ENCODE data around the gene PCID2.

Gene PCID2

DNA sequence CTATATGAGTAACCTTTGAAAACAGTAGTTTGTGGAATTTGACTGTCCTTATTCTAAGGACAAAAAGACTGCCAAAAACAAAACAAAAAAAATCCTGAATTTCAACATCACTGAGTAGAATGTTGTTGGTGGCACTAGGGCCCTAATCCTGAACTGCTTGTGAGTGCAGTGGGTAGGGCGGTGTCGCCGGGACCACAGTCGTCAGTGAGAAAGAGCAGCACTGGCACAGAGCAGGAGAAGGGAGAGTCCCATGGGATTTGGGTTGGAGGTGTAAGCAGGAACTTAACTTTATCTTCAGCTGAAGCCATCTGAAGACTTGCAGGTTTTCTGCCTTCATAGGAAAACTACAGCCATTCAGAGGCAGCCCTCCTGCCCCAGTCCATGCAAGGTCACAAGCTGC lies 5.6 kb downstream of the PCID2 start:
- DNase-seq (ENCODE audit: low read depth) = no peak
- TF ChIP-seq, protein P1, sequence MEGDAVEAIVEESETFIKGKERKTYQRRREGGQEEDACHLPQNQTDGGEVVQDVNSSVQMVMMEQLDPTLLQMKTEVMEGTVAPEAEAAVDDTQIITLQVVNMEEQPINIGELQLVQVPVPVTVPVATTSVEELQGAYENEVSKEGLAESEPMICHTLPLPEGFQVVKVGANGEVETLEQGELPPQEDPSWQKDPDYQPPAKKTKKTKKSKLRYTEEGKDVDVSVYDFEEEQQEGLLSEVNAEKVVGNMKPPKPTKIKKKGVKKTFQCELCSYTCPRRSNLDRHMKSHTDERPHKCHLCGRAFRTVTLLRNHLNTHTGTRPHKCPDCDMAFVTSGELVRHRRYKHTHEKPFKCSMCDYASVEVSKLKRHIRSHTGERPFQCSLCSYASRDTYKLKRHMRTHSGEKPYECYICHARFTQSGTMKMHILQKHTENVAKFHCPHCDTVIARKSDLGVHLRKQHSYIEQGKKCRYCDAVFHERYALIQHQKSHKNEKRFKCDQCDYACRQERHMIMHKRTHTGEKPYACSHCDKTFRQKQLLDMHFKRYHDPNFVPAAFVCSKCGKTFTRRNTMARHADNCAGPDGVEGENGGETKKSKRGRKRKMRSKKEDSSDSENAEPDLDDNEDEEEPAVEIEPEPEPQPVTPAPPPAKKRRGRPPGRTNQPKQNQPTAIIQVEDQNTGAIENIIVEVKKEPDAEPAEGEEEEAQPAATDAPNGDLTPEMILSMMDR (IDR thresholded peaks at IDR 0.05; ENCODE audit: control insufficient read depth, extremely low read depth, insufficient read depth) = no peak
- H3K4me3 ChIP-seq (ENCODE audit: low read depth, low read length) = no peak overlapping the region

DNA sequence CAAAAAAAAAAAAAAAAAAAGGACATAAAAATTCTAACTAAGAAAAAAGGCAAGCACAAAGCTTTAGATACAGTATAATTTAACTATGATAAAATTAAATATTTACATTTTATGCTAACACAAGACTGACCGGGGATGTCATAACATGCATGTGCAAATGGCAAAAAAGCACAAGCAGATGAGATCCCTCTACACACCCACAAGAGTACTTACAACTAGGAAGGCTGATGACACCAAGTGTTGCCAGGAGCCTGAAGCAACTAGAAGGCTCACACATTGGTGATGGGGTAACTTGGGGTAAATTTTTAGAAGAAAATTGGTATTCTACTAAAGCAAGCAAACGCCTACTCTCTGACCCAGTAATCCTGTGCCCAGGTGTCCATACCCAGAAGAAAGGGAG lies 6.7 kb downstream of the PCID2 start:
- TF ChIP-seq, protein P1 (IDR thresholded peaks at IDR 0.05; ENCODE audit: control insufficient read depth, extremely low read depth, insufficient read depth) = no peak
- no peak overlapping the region for H3K4me3 ChIP-seq (ENCODE audit: low read depth, low read length)
- no peak for DNase-seq (ENCODE audit: low read depth)

DNA sequence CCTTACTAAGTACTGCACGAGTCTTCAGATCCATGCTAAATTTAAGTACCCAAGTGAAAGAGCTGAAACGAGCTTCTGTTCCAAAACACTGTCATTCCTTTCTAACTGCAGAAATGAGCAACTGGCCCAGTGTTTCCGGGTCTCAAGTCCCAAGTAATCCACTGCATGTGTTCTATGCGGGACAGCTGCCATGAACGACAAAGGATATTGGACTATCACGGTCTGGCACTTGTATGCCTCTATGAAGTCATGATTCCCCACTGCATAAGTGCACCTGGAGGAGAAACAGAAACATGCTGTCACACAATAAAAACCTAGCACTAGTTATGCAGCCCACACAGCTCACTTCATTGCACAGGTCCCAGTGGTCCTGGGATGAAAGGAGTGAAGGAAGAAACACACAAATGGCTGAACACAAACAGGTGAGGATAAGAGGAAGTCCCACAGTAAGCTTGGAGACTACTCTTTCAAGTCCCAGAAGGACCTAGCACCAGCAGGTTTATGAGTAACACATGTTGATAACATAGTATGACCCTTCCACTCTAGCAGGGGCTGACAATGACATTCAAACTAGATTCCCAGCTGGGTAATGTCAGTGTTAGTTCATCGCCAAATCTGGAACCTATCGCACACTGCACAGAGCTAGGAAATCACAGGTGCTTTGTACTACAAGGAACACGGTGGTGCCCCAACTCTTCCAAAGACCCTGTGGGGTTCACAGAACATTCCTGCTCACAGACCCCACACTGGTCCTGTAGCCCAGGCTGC lies 11.3 kb downstream of the PCID2 start:
- H3K4me3 ChIP-seq (ENCODE audit: low read depth, low read length) = peak overlapping the region; percentile 11; the same call in 1 of the 2 replicates
- TF ChIP-seq, protein P1 (IDR thresholded peaks at IDR 0.05; ENCODE audit: control insufficient read depth, extremely low read depth, insufficient read depth) = no peak
- peak; percentile 90 for DNase-seq (ENCODE audit: low read depth)

DNA sequence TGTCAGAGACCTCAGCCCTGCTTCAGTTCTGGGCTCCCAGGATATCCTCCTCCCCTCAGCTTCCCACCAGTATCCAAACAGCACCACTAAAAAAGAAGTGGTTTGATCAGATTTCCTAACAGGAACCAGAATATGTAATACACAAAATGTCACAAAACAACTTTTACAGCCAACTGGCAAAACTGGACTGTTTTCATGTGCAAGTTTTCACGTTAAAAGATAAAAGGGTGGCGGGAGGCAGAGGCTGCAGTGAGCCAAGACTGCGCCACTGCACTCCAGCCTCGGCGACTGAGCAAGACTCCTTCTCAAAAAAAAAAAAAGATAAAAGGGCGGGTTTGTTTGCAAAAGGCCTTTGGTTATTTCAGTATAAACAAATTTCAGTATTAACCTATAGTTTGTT lies 13.1 kb downstream of the PCID2 start:
- peak overlapping the region; percentile 24 for H3K4me3 ChIP-seq (ENCODE audit: low read depth, low read length)
- TF ChIP-seq, protein P1 (IDR thresholded peaks at IDR 0.05; ENCODE audit: control insufficient read depth, extremely low read depth, insufficient read depth) = no peak
- peak; percentile 72 for DNase-seq (ENCODE audit: low read depth)

DNA sequence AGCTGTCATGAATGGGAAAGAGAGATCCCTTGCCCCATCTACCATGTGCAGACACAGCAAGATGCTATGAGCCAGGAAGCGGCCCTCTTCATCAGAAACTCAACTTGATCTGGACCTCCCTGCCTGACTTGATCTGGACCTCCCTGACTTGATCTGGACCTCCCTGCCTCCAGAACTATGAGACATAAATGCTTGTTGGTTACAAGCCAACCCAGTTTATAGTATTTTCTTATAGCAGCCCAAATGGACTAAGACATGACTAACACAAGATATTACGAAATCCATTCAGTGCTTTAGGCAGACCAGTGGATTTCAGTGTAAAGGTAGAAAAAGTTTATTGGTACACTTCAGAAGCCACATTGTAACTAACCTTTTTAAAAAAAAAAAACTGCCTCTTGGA lies 15.6 kb downstream of the PCID2 start:
- no peak overlapping the region for H3K4me3 ChIP-seq (ENCODE audit: low read depth, low read length)
- DNase-seq (ENCODE audit: low read depth) = no peak
- TF ChIP-seq, protein P1 (IDR thresholded peaks at IDR 0.05; ENCODE audit: control insufficient read depth, extremely low read depth, insufficient read depth) = no peak

DNA sequence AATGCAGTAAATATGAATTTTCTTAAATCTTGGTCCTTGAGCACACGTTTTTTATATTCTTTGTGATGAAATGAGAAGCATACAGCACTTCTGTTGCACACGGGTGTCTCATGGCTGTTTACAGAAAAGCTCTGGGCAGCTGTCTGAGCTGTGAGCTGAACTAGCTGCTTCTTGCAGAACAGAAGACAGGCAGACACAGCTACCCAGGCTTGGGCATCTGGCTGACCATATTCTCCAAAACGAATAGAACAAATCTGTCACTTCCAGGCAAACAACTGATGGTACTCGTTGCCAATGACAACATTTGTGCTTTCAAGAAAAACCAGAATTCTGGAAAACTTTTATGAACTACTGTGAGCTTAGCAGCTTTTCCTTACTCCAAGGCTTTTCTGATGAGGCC lies 16.2 kb downstream of the PCID2 start:
- DNase-seq (ENCODE audit: low read depth) = no peak
- TF ChIP-seq, protein P1 (IDR thresholded peaks at IDR 0.05; ENCODE audit: control insufficient read depth, extremely low read depth, insufficient read depth) = no peak
- H3K4me3 ChIP-seq (ENCODE audit: low read depth, low read length) = no peak overlapping the region

DNA sequence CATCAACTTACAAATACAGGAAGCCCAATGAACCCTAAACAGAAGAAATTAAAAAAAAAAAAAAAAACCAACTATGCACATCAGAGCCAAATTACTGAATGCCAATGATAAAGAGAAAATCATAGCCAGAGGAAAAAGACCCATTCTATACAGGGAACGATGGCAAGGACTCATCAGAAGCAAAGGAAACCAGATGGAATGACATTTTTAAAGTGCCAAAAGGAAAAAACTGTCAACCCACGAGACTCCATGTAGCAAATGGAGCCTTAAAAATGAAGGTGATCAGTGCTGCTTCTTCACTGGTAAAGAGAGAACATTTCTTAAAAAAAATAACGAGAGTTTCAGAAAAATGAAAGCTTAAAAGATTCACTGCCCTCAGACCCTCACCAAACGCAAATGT lies 18.3 kb downstream of the PCID2 start:
- DNase-seq (ENCODE audit: low read depth) = no peak
- no peak overlapping the region for H3K4me3 ChIP-seq (ENCODE audit: low read depth, low read length)
- TF ChIP-seq, protein P1 (IDR thresholded peaks at IDR 0.05; ENCODE audit: control insufficient read depth, extremely low read depth, insufficient read depth) = no peak
